ENCODE measurements around the gene MRPL14. TPM values are rescaled to one million over a fixed set of nuclear protein-coding genes. Genes with fewer than 3 reads are reported as not detected.

The MRPL14 gene
- total and polyA plus RNA-seq, 9 of the 15 experiments (the other 6 are each of a cell fraction or from before 2014, with no cell fraction given): 126 to 424 (median 165) TPM

DNA sequence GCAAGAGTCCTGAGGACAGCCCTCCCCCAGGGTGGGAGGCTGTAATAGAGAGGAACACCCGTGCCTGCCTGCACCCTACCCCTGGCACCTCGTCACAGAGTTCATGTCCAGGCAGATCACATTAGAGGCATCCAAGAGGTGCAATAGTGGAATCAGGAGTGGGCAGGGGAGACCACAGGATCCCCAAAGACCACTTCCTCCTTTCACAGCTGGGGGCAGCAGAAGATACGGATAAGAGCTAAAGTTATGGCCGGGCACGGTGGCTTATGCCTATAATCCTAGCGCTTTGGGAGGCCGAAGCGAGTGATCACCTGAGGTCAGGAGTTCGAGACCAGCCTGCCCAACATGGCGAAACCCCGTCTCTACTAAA lies 29.9 kb upstream of the MRPL14 start (continued):
- TF ChIP-seq, protein P1, sequence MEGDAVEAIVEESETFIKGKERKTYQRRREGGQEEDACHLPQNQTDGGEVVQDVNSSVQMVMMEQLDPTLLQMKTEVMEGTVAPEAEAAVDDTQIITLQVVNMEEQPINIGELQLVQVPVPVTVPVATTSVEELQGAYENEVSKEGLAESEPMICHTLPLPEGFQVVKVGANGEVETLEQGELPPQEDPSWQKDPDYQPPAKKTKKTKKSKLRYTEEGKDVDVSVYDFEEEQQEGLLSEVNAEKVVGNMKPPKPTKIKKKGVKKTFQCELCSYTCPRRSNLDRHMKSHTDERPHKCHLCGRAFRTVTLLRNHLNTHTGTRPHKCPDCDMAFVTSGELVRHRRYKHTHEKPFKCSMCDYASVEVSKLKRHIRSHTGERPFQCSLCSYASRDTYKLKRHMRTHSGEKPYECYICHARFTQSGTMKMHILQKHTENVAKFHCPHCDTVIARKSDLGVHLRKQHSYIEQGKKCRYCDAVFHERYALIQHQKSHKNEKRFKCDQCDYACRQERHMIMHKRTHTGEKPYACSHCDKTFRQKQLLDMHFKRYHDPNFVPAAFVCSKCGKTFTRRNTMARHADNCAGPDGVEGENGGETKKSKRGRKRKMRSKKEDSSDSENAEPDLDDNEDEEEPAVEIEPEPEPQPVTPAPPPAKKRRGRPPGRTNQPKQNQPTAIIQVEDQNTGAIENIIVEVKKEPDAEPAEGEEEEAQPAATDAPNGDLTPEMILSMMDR (IDR thresholded peaks at IDR 0.05 in 2 of 3, conservative IDR thresholded peaks at IDR 0.05 in 1 of 3; ENCODE audit: insufficient read depth in 2 of 3, low read depth in 1 of 3, low read length in 3 of 3): peak; percentile 7 to 21 (median 21); a peak in 1 of 6 replicates
- TF ChIP-seq HNRNPH1 (optimal IDR thresholded peaks at IDR 0.05; ENCODE audit: low read depth, low read length) (no peak), TAF9B (IDR thresholded peaks at IDR 0.05; ENCODE audit: partially characterized antibody) (no peak)

DNA sequence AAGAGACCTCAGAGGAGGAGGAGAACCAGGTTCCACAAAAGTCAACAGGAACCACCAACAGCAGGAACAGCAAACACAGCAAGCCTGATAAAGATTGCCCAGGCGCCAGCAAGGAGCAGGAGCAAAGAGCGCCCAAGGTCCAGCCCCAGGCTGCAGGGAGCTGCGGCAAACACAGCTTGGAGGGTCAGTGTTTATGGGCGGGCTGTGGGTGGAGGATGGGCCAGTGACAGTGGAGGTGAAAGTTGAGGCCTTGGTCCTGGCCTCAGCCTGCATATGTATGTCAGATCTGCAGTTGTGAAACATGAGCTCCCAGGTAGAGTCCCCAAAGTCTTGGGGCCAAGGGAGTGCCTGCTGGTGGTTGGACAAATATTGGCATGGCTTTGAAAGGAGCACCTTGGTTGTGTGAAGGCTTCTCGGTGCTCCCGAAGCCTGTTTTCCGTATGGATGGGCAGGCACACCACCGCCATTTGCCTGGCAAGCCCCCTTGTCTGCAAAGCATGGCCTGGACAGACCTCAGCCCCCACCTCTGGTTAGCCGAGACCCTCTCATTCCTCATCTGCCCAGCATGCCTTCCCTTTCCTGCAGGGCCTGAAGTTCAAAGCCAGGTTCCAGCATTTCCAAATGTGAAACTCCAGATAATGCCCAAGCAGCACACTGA lies 29.4 kb upstream of the MRPL14 start:
- intact Hi-C loops (cut with micrococcal nuclease) (no loop called here), in situ Hi-C loops (cut with MboI) (no loop called here)
- ChIA-PET POLR2A (interaction anchor here (0.7 to 1.1 kb wide), 4 partner anchors 13 to 91 kb away, joined by 3 to 5 read pairs (median 4); partner anchors contain the start of gene HSP90AB1), CTCF (ENCODE audit: low intra/inter-chr PET ratio) (interaction anchor here (0.6 kb wide), 1 partner anchor 156 kb away, joined by 3 read pairs; the partner anchor contains the start of gene AARS2)
- BruUV-seq (replicated peaks): no TSS peak
- Histone ChIP-seq H3K79me2 (ENCODE audit: control insufficient read depth, insufficient read depth, low read length) (no peaks in the 10 kb centered on the region), H3K36me3 (ENCODE audit: control insufficient read depth, insufficient read depth, low read length) (peaks cover 25% of the 10 kb centered on the region; the same call in 1 of the 3 replicates), H2AFZ (ENCODE audit: low read depth, low read length) (no peak overlapping the region), H3K4me3 (no peak overlapping the region), H3K4me1 (replicated peaks in 1 of 2; ENCODE audit: control insufficient read depth in 2 of 2, insufficient read depth in 2 of 2, low read length in 2 of 2) (peaks cover 3 to 26% of the 10 kb centered on the region in 2 experiments; a peak in 3 of 5 replicates), H3K9me1 (ENCODE audit: control insufficient read depth, insufficient read depth, low read length) (no peaks in the 10 kb centered on the region), H3K4me2 (ENCODE audit: insufficient read depth, low read length) (no peak overlapping the region), H3K27me3 (ENCODE audit: control insufficient read depth in 2 of 2, insufficient read depth in 2 of 2, low read length in 2 of 2) (no peaks in the 10 kb centered on the region), H4K20me1 (replicated peaks; ENCODE audit: control insufficient read depth, insufficient read depth, low read length) (0 out of 2 replicates have a peak, but pooled peaks cover 3% of the 10 kb centered on the region), H3K9me3 (replicated peaks; ENCODE audit: control insufficient read depth, insufficient read depth, low read depth, low read length) (no peaks in the 10 kb centered on the region), H3K27ac (ENCODE audit: extremely low read depth, low read depth, low read length) (no peak overlapping the region), H3K9ac (ENCODE audit: insufficient read depth in 1 of 2, low read depth in 2 of 2, low read length in 2 of 2) (peak overlapping the region in 1 of 2 experiments; percentile 79; a peak in 2 of 4 replicates)
- peak; percentile 42 for FAIRE-seq
- WGBS (ENCODE audit: insufficient coverage, low coverage, missing lambda C conversion rate): 62% methylated on average over 9 of the region's 9 CpGs
- ATAC-seq: peak; percentile 30
- no peak for DNase-seq (ENCODE audit: extremely low read depth in 1 of 4, low spot score in 3 of 4)
- TF ChIP-seq, protein P2, sequence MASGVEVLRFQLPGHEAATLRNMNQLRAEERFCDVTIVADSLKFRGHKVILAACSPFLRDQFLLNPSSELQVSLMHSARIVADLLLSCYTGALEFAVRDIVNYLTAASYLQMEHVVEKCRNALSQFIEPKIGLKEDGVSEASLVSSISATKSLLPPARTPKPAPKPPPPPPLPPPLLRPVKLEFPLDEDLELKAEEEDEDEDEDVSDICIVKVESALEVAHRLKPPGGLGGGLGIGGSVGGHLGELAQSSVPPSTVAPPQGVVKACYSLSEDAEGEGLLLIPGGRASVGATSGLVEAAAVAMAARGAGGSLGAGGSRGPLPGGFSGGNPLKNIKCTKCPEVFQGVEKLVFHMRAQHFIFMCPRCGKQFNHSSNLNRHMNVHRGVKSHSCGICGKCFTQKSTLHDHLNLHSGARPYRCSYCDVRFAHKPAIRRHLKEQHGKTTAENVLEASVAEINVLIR (CRISPR knock-in tag; IDR thresholded peaks at IDR 0.05): no peak
- TF ChIP-seq SIN3B (IDR thresholded peaks at IDR 0.05; ENCODE audit: low read depth) (no peak), ZNF212 (CRISPR knock-in tag; IDR thresholded peaks at IDR 0.05) (no peak), FUS (optimal IDR thresholded peaks at IDR 0.05; ENCODE audit: low read depth, low read length) (no peak), YBX1 (IDR thresholded peaks at IDR 0.05) (no peak), GATAD2A (IDR thresholded peaks at IDR 0.05) (no peak), TARDBP (IDR thresholded peaks at IDR 0.05) (no peak), ZZZ3 (IDR thresholded peaks at IDR 0.05) (no peak), ZNF311 (CRISPR knock-in tag; IDR thresholded peaks at IDR 0.05) (no peak), ZSCAN32 (CRISPR knock-in tag; IDR thresholded peaks at IDR 0.05) (no peak), COPS2 (conservative IDR thresholded peaks at IDR 0.05) (no peak), KDM4B (IDR thresholded peaks at IDR 0.05; ENCODE audit: borderline replicate concordance in 2 of 2, low read depth in 1 of 2) (0 out of 4 replicates have a peak, but pooled peaks of 1 of the 2 experiments have one; percentile 36), MCM3 (IDR thresholded peaks at IDR 0.05) (no peak), CBFB (CRISPR knock-in tag; IDR thresholded peaks at IDR 0.05) (peak; percentile 59; the same call in 1 of the 2 replicates)
- TF ChIP-seq, protein P3, sequence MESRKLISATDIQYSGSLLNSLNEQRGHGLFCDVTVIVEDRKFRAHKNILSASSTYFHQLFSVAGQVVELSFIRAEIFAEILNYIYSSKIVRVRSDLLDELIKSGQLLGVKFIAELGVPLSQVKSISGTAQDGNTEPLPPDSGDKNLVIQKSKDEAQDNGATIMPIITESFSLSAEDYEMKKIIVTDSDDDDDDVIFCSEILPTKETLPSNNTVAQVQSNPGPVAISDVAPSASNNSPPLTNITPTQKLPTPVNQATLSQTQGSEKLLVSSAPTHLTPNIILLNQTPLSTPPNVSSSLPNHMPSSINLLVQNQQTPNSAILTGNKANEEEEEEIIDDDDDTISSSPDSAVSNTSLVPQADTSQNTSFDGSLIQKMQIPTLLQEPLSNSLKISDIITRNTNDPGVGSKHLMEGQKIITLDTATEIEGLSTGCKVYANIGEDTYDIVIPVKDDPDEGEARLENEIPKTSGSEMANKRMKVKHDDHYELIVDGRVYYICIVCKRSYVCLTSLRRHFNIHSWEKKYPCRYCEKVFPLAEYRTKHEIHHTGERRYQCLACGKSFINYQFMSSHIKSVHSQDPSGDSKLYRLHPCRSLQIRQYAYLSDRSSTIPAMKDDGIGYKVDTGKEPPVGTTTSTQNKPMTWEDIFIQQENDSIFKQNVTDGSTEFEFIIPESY (CRISPR knock-in tag; IDR thresholded peaks at IDR 0.05): 0 out of 2 replicates have a peak, but pooled peaks have one; percentile 31

Data from K562 (cell line).